Hypothalamus (tissue), 51 donors: Measurements from ENCODE around the gene RAD51B.
"Not testable (repeated sequence)": the region's sequence is repeated elsewhere in the genome, so short reads cannot be mapped to it uniquely, and the experiment has no call there.

Experiments
- DNase-seq, 51 donors: peaks; one replicate each; lab custom pipeline; 2025; lab: John Stamatoyannopoulos, UW

RAD51B gene

DNA sequence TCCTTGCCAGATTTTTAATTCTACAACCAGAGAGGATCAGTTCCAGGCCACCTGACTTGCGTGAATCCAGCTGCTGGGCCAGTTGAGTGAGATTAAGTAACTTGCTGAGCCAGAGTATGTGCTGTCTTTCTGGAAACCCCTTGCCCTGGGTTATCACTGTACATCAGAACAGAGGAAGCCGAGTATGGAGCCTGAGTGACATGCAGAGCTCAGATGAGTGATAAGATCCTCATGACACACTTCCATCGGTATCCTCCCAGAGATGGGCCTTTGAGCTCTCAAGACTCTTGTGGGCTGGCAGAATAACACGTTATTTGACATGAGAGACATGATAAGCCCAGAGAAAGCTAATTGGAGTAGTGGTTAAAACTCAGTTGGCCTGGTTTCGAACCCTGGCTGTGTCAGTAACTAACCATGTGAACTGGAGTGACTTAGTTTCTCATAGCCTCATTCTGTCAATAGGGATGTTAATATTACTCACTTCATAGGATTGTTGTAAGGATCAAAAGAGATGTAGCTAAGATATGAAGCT lies 585.1 kb downstream of the RAD51B start:
- DNase-seq, result no peak

DNA sequence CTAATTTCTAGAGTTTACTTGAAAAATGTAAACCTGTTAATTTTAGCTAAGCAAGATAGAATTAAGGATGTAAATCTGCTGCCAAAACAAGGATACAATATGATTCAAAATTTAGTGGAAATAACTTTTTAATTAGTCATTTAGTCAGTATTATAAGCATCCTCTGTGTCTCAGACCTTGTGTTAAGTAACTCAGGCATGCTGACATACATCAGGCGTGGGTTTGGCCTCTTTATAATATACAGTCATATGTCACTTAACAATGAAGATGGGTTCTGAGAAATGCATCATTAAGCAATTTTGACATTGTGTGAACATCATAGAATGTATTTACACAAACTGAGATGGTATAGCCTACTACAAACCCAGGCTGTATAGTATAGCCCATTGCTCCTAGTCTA lies 586.4 kb downstream of the RAD51B start:
- no peak for DNase-seq

DNA sequence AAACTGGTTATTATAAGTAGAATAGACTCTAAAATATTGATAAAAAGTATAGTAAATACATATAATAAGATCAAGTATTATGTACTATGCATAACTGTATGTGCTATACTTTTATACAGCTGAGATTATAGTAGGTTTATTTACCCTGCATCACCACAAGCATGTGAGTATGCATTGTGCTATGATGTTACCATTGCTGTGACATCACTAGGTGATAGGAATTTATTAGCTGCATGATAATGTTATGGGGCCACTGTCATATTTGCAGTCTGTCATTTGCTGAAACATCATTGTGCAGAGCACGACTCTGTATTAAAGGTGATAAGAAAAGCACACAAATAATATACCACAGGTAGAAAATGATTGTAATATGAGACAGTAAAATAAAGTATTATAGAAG lies 587.7 kb downstream of the RAD51B start:
- DNase-seq, result no peak

DNA sequence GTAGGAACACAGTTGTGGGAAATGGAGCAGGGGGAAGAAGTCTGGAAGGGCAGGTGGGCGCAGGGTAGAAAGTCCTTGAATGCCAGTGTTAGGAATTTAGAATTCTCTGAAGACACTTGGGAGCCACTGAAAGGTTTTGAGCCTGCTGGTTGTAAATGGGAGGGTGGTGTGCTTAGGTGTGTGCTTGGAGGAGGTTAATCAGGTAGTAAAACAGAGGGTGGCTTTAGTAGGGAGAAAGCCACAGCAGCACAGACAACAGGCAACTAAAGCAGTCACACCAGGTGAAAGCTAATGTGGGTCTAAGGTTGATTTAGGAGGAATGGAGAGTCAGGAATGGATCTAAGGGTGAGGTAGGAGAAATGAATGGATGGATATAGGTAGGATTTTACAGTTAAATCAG lies 588.2 kb downstream of the RAD51B start:
- no peak for DNase-seq

DNA sequence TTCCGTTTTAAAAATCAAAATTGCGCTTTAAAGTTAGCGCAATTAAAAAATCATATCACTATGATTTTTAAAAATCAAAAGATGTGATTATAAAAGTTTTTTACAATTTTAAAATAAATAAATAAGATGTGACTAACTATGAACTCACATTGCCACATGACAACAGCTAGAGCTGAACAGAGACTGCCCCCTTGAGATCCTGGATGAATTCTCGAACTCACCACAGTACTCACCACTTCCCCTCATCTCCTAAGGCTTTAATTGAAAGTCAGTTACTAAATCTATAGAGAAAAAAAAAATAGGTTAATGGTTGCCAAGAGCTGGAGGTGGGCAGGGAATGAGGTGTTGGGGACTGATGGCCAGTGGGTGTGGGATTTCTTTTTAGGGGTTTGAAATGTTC lies 589.1 kb downstream of the RAD51B start:
- no peak for DNase-seq

DNA sequence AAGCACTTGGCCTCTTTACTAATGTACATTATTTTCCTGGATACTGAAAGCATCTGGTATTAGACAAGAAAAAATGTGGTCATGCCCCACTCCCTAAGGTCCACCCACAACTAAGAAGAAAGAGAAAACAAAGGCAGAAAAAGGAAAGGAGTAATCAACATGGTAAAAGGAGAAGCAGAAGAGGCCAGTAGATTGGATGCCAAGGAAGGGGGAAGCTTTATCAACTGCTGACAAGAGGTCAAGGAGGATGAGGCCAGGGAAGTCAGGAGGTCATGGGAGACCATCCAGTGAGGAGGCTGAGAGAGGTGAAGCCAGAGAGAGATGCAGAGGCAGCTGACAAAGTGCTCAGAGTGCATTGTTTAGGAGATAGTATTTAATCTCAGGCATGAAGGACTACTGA lies 589.8 kb downstream of the RAD51B start:
- DNase-seq, result no peak

DNA sequence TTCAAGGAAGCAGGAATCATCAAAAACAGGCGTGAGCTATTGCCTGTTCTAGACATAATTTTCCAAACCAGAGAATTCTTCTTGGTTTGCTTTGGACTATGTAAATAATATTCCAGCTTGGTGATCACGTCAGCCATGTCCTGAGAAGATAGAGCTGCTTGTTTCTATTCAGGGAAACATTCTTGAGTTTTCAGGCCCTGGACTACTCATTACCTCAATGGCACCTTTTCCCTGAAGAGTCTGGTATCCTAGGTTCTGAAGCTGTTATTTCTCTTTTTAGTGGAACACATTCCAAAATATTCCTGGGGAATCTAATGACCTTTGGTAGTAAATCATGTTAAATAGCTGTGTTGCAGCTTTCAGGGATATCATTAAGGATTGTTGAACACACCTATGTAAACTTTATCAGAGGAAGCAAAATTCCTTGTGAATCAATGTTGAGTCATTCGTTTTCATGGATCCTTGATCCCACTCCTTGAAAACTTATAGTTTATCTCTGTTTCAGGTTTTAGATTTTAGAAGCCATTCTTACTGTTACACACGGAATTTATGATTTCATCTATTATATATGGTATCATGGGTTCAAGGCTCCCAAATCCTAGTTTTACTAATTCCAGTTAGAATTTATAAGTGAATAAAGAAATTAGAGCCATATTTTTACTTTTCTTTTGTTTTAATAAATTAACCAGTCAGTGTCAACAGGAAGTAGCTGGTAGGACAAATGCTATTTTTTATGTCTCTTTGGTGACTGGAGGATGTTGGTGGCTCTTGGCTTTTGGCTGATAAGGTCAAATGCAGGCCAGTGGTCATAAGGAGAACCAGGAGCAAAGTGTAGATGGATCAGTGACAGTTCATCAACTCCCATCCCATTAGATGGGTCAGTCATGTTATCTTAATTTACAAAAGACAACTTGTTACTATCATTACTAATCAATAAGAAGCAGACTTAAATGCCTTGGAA lies 593.2 kb downstream of the RAD51B start:
- DNase-seq, result no peak

DNA sequence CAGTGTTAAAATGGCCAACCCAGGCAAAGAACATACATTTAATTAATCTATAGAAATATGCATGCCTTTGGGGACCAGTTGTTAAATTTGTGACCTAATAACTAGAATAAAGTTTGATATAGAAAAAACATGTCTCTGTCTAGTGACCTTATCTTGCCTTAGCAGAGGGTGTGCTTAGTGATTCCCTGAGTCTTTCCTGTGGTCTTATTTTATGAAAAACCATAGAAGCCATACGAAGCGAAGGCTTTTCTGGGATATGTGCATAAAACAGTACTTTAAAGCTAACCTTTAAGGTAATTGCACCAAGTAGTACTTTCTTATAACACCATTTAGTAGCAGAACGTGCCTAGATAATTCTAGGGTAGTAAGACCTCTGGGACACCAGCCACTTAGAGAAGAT lies 593.9 kb downstream of the RAD51B start:
- no peak for DNase-seq

DNA sequence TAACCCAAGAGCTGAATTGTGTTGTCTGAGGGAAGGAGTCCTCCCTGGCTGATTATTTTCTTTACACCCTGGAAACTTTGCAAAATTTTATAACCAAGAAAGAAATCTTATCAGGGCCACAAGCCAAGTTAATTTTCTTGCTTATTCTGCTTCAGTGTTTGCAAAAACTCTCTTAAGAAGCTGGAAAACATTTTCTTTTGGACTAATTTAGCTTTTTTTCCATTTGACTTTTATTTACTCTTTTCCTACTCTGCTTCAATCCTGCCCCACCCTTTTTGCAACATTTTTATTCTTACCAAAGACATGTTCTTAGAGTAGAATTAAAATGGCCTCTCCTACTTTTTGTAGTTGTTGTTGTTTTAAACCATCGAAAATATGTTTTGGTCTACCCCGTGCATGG lies 594.5 kb downstream of the RAD51B start:
- no peak for DNase-seq

DNA sequence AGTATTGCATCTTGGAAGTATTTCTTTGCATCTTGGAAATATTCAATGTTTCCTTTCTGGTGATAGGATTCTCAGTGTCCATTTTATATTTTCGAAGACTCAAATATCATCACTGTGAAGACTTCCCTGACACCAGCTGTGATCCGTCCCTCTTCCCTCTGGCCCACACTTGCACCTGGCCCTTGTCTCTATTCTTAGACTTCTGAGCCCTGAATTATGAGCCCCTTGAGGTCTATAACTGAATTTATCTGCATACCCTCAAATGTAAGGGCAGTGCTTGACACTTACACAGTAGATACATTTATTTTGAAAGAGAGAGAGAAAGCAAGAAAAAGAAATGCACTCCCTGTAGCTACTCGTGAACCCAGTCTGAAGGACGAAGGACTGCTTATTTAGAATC lies 596.6 kb downstream of the RAD51B start:
- no peak for DNase-seq

DNA sequence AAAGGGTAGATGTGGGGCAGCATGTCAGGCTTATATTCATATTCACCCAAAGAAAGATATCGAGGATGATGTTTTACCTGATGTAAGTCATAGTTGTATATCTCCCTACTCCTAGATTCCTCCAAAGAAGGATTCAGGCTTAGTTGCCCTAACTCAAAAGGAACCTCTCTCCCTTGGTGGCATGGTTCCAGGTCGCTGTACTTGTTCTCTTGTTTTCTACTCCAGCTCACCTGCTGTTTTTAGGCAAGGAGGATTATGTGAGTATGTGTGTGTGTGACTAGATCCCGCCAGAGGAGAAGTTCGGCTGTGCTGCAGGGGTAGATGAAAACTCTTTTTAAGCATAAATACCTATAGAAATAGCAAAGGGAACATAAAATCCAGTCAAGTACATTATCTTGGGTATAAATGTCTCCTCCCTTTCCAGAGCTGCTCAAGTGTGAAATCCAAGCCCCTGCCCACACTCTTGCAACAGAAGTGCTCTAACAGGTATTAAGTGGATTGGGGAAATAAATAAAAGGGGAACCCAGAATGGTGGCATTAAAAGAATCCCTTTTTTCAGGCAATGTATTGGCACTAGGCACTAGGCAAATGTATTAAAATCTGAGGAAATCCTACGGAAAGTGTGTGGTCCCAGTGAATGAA lies 597.6 kb downstream of the RAD51B start:
- no peak for DNase-seq

DNA sequence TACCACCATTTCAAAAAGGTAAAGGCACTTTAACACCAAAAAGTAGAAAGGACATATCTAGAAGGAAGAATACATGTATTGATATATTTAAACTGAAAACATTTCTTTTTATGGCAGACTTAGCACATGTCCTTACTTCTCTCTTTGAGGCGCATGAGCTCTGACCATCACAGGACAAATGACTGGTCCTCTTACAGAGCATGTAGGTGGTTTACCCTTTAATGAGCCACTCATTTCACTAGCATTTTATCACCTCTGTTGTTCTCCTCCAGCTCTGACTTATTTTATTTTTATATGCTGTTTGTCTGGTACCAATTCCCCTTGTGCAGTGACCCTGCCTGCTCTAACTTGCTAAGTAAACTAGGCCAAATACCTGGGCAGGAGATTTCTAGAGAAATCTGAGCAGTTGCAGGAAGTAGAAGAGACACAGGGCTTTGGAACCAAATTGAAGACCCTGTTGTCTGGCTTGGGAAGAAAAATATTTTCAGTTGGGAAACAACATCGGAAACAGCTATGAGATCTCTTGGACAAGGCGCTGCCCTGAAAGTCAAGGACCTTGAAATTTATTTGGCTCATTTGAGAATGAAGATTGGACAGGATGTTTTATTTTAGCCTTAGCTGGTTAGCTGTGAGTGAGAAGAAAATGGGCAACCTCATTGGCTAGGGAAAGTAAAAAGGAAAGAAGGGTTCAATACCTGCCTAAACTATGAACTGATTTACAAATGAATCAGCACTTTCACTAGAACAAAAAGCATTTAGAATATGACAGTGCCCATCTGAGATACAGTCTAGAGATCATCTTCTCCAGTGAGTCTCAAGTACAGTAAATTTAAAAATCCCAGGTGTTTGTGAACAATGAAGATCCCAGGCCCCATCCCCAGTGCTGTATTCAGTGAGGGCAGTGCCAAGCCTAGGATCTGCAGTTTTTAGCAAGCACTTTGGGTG lies 598.9 kb downstream of the RAD51B start:
- DNase-seq, result no peak

DNA sequence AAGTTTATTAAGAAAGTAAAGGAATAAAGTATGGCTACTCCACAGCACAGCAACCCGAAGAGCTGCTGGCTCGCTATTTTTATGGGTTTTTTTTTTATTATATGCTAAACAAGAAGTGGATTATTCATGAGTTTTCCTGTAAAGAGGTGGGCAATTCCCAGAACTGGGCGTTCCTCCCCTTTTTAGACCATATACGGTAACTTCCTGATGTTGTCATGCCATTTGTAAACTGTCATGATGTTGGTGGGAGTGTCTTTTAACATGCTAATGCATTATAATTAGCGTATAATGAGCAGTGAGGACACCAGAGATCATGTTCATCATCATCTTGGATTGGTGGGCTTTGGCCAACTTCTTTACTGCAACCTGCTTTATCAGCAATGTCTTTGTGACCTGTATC lies 600.8 kb downstream of the RAD51B start:
- no peak for DNase-seq

DNA sequence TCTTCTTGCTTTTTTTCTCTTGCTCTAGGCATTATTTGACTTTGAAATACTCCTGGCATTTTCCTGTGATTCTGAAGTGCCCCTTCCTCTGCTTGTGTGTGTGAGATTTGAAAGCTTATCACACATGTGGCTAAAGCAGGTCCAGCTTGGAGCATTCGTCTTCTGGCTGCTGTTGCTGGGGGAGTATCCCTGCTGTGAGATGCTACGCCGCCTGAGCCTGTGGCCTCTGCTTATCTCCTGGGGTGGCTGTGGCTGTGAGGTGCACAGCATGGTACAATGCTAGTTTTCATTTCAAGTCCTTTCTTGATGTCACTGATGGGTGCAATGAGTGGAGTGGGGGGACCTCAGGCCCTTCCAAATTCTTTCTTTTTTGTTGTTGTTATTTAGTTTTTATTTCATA lies 601.5 kb downstream of the RAD51B start:
- DNase-seq, result no peak

DNA sequence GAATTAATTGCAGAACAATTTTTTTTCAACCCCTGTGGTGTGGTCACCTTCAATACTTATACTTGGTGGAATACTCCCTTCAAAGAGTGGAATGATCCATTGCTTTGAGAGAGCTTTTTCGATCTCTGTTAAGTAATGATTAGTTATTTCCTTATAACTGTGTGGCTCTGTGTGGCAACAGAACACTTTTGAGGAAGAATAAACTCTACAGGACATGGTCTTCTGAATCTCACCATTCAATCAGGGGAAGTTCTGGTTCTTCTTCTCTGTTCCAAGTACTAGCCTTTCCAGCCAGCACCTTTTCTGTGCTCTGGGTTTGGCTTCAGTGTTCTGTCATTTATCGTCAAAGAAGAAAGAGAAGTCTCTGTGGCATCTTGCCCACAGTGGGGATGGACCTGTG lies 604.1 kb downstream of the RAD51B start:
- no peak for DNase-seq

DNA sequence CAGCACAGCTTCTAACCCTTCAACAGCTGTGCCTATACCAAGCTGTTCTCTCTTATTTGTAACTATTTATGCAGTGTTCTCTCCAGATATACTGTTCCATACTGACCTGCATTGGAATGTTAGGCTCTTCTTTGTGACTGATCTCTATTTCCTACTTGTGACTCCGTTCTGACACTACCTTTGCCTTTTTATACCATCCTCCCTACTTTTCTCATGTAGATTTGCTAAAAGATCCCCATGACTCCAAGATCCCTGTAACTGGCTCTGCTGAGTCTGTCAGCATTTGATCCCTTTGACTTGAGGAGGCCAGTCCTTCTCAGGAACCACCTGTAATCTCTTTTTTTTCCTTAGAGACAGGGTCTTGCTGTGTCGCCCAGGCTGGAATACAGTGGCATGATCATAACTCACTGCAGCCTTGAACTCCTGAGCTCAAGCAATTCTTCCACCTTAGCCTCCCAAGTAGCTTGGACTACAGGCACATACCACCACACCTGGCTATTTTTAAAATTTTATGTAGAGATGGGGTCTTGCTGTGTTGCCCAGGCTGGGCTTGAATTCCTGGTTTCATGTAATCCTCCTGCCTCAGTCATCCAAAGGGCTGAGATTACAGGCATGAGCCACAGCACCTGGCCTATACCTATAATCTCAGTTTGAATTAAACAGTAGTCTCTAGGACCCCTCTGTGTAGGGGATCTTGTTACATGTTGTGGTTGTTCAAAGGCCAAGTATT lies 605.0 kb downstream of the RAD51B start:
- no peak for DNase-seq

DNA sequence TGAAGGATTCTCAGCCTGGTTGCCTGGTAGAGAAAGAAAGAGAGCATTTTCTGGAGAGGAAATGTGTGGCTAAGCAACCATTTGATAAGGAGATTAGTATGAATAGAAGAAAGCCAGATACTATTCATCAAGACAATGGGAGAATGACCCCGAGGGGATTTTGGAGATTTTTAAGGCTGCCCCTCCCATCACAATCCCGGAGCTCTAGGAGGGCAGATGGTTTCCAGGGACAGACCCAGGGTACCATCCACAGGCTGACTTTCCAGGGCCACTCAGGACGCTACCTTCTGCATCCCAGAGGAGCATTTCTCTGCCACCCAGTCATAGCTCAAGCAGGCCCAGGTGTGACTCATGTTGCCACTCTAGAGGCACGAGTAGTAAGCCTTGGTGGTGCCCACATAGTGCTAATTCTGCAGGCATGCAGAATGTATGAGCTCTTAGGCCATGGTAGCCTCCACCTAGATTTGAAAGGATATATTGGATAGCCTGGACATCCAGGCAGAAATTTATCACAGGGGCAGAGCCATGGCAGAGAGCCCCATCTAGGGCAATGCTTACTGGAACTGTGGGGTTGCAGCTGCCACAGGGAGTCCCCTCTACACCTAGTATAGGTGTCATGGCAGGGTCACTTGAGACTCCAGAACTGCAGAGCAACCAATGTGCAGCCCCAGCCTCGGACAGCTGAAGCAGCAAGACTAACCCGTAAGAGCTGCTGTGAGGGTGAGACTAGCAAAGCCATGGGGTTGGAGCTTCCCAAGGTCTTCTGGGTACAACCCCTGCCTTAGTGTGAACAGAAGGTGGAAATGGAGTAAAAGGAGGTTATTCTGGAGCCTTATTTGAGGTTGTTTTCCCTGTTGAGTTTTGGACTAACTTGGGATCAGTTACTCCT lies 607.3 kb downstream of the RAD51B start:
- no peak for DNase-seq

DNA sequence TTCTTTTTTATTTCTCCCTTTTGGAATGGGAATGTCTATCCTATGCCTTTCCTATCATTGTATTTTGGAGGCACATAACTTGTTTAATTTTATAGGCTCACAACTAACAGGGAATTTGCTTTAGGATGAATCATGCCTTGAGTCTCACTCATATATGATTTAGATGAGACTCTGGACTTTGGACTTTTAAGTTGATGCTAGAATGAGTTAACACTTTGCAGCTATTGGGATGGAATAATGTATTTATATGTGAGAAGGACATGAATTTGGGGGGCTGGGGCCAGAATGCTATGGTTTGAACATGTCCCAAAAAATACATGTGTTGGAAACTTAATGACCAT lies 607.9 kb downstream of the RAD51B start:
- DNase-seq, result no peak

DNA sequence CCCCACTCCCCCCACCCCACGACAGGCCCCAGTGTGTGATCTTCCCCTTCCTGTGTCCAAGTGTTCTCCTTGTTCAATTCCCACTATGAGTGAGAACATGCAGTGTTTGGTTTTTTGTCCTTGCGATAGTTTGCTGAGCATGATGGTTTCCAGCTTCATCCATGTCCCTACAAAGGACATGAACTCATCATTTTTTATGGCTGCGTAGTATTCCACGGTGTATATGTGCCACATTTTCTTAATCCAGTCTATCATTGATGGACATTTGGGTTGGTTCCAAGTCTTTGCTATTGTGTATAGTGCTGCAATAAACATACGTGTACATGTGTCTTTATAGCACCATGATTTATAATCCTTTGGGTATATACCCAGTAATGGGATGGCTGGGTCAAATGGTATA lies 609.3 kb downstream of the RAD51B start:
- not testable (repeated sequence) for DNase-seq
